WI38 (cell line): ENCODE results near the gene KANSL1.
"Not testable (repeated sequence)": the region's sequence is repeated elsewhere in the genome, so short reads cannot be mapped to it uniquely, and the experiment has no call there.

Source experiments
- H3K4me3 ChIP-seq: 2 replicates; pipeline ENCODE4 v1.5.1; 2011; ENCODE audit warnings: low read depth, mild to moderate bottlenecking, control low read depth, low read length
- CTCF ChIP-seq: IDR thresholded peaks from 2 replicates; pipeline ENCODE4 v1.5.1; 2012; ENCODE audit warnings: low read depth, mild to moderate bottlenecking, control low read depth, low read length

KANSL1 gene

GRCh38 chr17:46090871-46091270, 102.4 kb downstream of the KANSL1 start:
- no peak overlapping the region for H3K4me3 ChIP-seq
- TF ChIP-seq CTCF: no peak

DNA sequence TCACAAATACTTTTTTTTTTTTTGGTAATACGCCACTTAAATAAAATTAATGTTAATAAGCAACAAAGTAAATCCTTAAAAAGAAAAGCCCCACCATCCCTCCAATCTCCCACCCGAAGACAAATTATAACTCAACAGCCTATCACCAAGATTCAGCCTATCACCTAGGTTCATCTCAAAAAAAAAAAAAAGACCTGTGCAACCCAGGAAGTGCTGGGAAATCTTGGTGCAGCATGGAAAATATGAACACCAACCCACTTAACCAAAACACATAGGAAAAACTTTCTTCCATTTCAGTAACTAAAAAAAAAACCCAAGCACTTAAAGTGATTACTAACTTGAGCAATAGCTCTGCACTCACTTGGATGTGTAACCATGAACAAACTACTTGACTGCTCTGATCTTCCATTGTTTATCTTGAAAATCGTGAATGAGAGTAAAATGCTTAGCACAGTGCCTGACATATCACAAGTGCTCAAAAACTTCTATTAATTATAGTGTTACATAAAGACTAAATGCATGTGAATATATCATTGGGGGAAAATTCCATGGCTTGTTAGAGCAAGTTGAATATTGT, 103.8 kb downstream of the KANSL1 start:
- H3K4me3 ChIP-seq: no peak overlapping the region
- no peak for TF ChIP-seq CTCF

- no peak for TF ChIP-seq CTCF
- H3K4me3 ChIP-seq: no peak overlapping the region
Observed at GRCh38 chr17:46088595-46088994, 104.6 kb downstream of the KANSL1 start.

- H3K4me3 ChIP-seq: not testable (repeated sequence)
Observed at GRCh38 chr17:46087871-46088270, 105.4 kb downstream of the KANSL1 start.

GRCh38 chr17:46086821-46087220, 106.4 kb downstream of the KANSL1 start:
- TF ChIP-seq CTCF: no peak

DNA sequence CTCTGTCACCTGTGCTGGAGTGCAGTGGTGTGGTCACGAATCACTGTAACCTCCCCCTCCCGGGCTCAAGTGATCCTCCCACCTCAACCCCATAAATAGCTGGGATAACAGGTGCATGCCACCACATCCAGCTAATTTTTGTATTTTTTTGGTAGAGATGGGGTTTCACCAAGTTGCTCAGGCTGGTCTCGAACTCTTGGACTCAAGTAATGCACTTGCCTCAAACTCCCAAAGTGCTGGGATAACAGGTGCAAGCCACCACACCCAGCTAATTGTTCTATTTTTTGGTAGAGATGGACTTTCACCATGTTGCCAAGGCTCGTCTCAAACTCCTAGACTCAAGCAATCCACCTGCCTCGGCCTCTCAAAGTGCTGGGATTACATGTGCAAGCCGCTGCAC, 107.7 kb downstream of the KANSL1 start:
- no peak for TF ChIP-seq CTCF
- H3K4me3 ChIP-seq: no peak overlapping the region

More at GRCh38 chr17:46086821-46087220, 106.4 kb downstream of the KANSL1 start:
- H3K4me3 ChIP-seq: no peak overlapping the region

DNA sequence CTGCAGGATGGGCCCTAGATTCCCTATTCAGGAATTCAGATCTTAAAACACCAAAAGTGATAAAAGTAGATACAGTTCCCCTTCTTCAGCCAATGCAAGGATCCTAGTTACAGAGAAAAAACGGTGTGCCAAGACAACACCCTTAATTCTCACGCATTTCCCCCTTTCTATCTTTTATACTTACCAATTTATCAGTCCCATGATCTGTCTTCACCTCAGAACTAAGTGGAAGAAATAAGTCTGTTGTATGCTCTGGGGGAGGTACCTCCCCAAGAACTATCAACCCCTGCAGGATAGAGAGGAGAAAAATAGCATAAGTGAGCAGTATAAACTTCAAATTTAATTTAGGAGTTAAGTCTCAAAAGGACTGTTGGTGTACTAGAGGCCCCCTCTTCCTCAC, 111.0 kb downstream of the KANSL1 start:
- no peak for TF ChIP-seq CTCF
- no peak overlapping the region for H3K4me3 ChIP-seq

GRCh38 chr17:46081018-46081320, 112.3 kb downstream of the KANSL1 start:
- TF ChIP-seq CTCF: no peak
- no peak overlapping the region for H3K4me3 ChIP-seq
